Gastrocnemius medialis (tissue), 4 donors: ENCODE data around the gene GPR152.

Experiments
- CTCF ChIP-seq, 5 experiments: fragments of 450-650 bp in 3 of 5; fragments of 200-600 bp in 2 of 5; sonication (generic) in 2 of 5; IDR thresholded peaks in 4 of 5; conservative IDR thresholded peaks in 1 of 5; 1 replicate in 4 of 5; 2 replicates in 1 of 5; pipeline ENCODE4 v1.5.1; 2016 to 2019; ENCODE audit warnings: antibody characterized with exemption in 5 of 5, mild to moderate bottlenecking in 3 of 5, moderate library complexity in 3 of 5
- POLR2A ChIP-seq, 2 donors: fragments of 450-650 bp; IDR thresholded peaks; one replicate each; pipeline ENCODE4 v1.6.1; 2017; ENCODE audit warnings: antibody characterized with exemption in 2 of 2, mild to moderate bottlenecking in 2 of 2, moderate library complexity in 2 of 2

- TF ChIP-seq CTCF (IDR thresholded peaks at IDR 0.05 in 4 of 5, conservative IDR thresholded peaks at IDR 0.05 in 1 of 5) (no peak), POLR2A (IDR thresholded peaks at IDR 0.05) (no peak)
Measured at GRCh38 chr11:67409781-67410368, 42.7 kb downstream of the GPR152 start.
